Measurements from ENCODE around the gene CTBP1. TPM values are rescaled to one million over a fixed set of nuclear protein-coding genes. Genes with fewer than 3 reads are reported as not detected.

CTBP1 gene
- total and polyA plus RNA-seq, 2 donors from 2014 or later: 96.1 to 170 TPM

DNA sequence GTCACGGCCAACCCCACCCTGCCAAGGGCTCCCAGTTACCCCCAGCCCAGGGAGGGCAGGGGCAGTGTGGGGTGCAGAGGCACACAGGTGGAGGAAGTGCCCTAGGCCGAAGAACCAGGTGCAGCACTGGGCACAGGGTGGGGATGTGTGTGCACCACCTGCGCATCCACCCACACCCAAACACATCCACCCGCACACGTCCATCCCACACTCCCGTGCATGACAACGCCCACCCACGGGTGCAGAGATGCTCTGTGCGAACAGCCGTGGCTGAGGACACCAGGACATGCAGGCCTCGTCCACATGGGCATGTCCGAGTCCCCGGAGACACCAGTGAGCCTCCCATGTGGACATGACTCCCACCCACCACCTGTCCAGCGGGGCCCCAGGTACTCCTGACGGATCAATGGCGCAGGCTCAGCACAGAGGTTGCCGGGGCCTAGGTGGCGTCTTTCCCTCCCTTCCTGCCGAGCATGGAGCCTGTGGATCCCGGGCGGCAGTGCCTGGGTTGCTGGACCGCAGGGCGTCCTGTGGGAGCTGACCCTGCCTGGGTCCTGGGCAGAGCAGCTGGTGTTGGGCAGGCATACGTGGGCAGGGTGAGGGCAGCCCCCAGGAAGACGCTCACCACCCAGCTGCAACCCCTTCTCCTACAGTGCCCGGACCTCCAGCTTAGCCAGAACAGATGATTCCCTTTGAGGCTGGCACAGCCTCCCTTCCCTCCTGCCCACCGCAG lies 19.6 kb downstream of the CTBP1 start:
- H3K9ac ChIP-seq (ENCODE audit: low read length in 3 of 3): no peak overlapping the region
- no peak overlapping the region for H3K27ac ChIP-seq (ENCODE audit: low read depth in 2 of 2, low read length in 2 of 2)
- no peaks in the 10 kb centered on the region for H3K27me3 ChIP-seq (ENCODE audit: control insufficient read depth, insufficient read depth, low read length)
- intact Hi-C loops (cut with DNase I): no loop called here
- TF ChIP-seq, protein P1, sequence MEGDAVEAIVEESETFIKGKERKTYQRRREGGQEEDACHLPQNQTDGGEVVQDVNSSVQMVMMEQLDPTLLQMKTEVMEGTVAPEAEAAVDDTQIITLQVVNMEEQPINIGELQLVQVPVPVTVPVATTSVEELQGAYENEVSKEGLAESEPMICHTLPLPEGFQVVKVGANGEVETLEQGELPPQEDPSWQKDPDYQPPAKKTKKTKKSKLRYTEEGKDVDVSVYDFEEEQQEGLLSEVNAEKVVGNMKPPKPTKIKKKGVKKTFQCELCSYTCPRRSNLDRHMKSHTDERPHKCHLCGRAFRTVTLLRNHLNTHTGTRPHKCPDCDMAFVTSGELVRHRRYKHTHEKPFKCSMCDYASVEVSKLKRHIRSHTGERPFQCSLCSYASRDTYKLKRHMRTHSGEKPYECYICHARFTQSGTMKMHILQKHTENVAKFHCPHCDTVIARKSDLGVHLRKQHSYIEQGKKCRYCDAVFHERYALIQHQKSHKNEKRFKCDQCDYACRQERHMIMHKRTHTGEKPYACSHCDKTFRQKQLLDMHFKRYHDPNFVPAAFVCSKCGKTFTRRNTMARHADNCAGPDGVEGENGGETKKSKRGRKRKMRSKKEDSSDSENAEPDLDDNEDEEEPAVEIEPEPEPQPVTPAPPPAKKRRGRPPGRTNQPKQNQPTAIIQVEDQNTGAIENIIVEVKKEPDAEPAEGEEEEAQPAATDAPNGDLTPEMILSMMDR (IDR thresholded peaks at IDR 0.05; ENCODE audit: borderline replicate concordance, extremely low read depth, insufficient read depth): no peak
- no peak overlapping the region for H3K4me3 ChIP-seq (ENCODE audit: low read length in 3 of 3)
- H3K36me3 ChIP-seq (ENCODE audit: control insufficient read depth in 2 of 3, insufficient read depth in 3 of 3, low read length in 3 of 3): peaks cover 15 to 38% (median 25%) of the 10 kb centered on the region in 3 donors
- no peaks in the 10 kb centered on the region for H3K9me3 ChIP-seq (ENCODE audit: control insufficient read depth in 2 of 3, insufficient read depth in 1 of 3, low read length in 3 of 3)
- DNase-seq (no peak), FAIRE-seq (no peak)
- H3K4me1 ChIP-seq (ENCODE audit: control insufficient read depth in 2 of 3, insufficient read depth in 2 of 3, low read depth in 1 of 3, low read length in 3 of 3): peaks cover 0 to 19% (median 0%) of the 10 kb centered on the region in 3 donors

DNA sequence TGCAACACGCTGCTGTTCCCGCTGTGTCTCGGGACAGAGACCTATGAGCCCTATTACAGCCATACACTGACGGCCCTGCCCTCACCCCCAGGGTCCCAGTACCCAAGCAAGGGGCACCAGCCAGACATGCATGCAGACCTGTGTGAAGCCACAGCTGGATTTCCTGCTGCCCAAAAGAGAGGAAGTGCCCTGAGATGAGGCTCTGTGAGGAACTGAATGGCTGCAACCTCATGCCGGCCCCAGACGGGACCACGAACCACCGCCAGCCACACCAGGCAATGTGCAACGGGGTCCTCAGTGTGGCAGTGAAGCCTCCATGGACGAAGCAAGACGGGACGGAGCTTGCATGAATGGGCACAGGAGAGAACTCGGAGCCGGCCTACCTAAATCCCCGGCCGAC lies 21.1 kb downstream of the CTBP1 start:
- H3K4me1 ChIP-seq (ENCODE audit: control insufficient read depth in 2 of 3, insufficient read depth in 2 of 3, low read depth in 1 of 3, low read length in 3 of 3): peaks cover 0 to 9% (median 0%) of the 10 kb centered on the region in 3 donors
- no peak overlapping the region for H3K9ac ChIP-seq (ENCODE audit: low read length in 3 of 3)
- H3K9me3 ChIP-seq (ENCODE audit: control insufficient read depth in 2 of 3, insufficient read depth in 1 of 3, low read length in 3 of 3): no peaks in the 10 kb centered on the region
- TF ChIP-seq, protein P1 (IDR thresholded peaks at IDR 0.05; ENCODE audit: borderline replicate concordance, extremely low read depth, insufficient read depth): no peak
- H3K27ac ChIP-seq (ENCODE audit: low read depth in 2 of 2, low read length in 2 of 2): no peak overlapping the region
- H3K4me3 ChIP-seq (ENCODE audit: low read length in 3 of 3): no peak overlapping the region
- H3K27me3 ChIP-seq (ENCODE audit: control insufficient read depth, insufficient read depth, low read length): no peaks in the 10 kb centered on the region
- peaks cover 19 to 40% (median 30%) of the 10 kb centered on the region in 3 donors for H3K36me3 ChIP-seq (ENCODE audit: control insufficient read depth in 2 of 3, insufficient read depth in 3 of 3, low read length in 3 of 3)
- FAIRE-seq: no peak
- intact Hi-C loops (cut with DNase I): no loop called here
- no peak for DNase-seq

DNA sequence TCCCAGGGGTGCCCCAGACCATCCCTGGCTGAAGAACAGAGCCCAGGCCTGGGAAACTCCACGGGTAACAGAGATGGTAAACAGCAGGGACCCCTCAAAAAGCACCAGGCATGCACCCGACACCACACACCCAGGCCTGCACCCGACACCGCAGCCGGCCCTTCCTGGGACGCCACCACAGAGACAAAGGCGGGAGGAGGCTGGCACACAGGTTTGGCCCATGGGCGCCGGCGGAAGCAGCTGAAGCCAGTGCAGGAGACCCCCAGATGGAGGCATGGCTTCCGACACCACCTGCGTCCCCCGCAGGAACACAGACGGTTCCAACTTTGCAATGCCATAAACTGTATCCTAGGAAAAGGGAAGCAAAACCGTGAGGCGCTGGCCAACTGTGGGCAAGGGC lies 22.3 kb downstream of the CTBP1 start:
- H3K4me1 ChIP-seq (ENCODE audit: control insufficient read depth in 2 of 3, insufficient read depth in 2 of 3, low read depth in 1 of 3, low read length in 3 of 3): peaks cover 0 to 8% (median 0%) of the 10 kb centered on the region in 3 donors
- TF ChIP-seq, protein P1 (IDR thresholded peaks at IDR 0.05; ENCODE audit: borderline replicate concordance, extremely low read depth, insufficient read depth): no peak
- FAIRE-seq (no peak), DNase-seq (no peak)
- no peak overlapping the region for H3K4me3 ChIP-seq (ENCODE audit: low read length in 3 of 3)
- no peaks in the 10 kb centered on the region for H3K27me3 ChIP-seq (ENCODE audit: control insufficient read depth, insufficient read depth, low read length)
- no peak overlapping the region for H3K9ac ChIP-seq (ENCODE audit: low read length in 3 of 3)
- no peak overlapping the region for H3K27ac ChIP-seq (ENCODE audit: low read depth in 2 of 2, low read length in 2 of 2)
- H3K9me3 ChIP-seq (ENCODE audit: control insufficient read depth in 2 of 3, insufficient read depth in 1 of 3, low read length in 3 of 3): no peaks in the 10 kb centered on the region
- peaks cover 19 to 40% (median 30%) of the 10 kb centered on the region in 3 donors for H3K36me3 ChIP-seq (ENCODE audit: control insufficient read depth in 2 of 3, insufficient read depth in 3 of 3, low read length in 3 of 3)
- intact Hi-C loops (cut with DNase I): no loop called here
